Osteoblast (primary cell): ENCODE data around the gene USP3. TPM values are rescaled to one million over a fixed set of nuclear protein-coding genes. Genes with fewer than 3 reads are reported as not detected.

Experiments
- DNase-seq: peaks from one replicate; pipeline ENCODE4 v3.0.0; 2011; ENCODE audit warnings: low spot score, mixed read lengths; ENCODE audit not compliant: insufficient read length; ENCODE audit errors: missing footprints
- H2AFZ ChIP-seq: 2 replicates; pipeline ENCODE4 v1.6.0; 2011; ENCODE audit warnings: mild to moderate bottlenecking, low read length
- H3K27ac ChIP-seq: 2 replicates; pipeline ENCODE4 v1.5.1; 2011; ENCODE audit warnings: mild to moderate bottlenecking, low read depth, low read length, moderate library complexity
- H3K27me3 ChIP-seq: 2 replicates; pipeline ENCODE4 v1.6.0; 2012; ENCODE audit warnings: mild to moderate bottlenecking, control low read depth, inconsistent platforms, low read length, moderate library complexity; ENCODE audit not compliant: insufficient read depth
- H3K36me3 ChIP-seq: 2 replicates; pipeline ENCODE4 v1.5.1; 2011; ENCODE audit warnings: mild to moderate bottlenecking, low read length, control low read depth, moderate library complexity; ENCODE audit not compliant: insufficient read depth
- H3K4me1 ChIP-seq: 2 replicates; pipeline ENCODE4 v1.5.1; 2011; ENCODE audit warnings: mild to moderate bottlenecking, low read length, control low read depth, moderate library complexity; ENCODE audit not compliant: insufficient read depth
- H3K4me2 ChIP-seq: 2 replicates; pipeline ENCODE4 v1.6.0; 2011; ENCODE audit warnings: mild to moderate bottlenecking, low read length; ENCODE audit not compliant: insufficient read depth
- H3K4me3 ChIP-seq: fragments of 200-600 bp; sonication (generic); 3 replicates; pipeline ENCODE4 v1.5.1; 2012; ENCODE audit warnings: mild to moderate bottlenecking, low read length, inconsistent platforms; ENCODE audit not compliant: insufficient read depth
- H3K79me2 ChIP-seq: 2 replicates; pipeline ENCODE4 v1.6.0; 2012; ENCODE audit warnings: mild to moderate bottlenecking, low read length, control low read depth, inconsistent platforms; ENCODE audit not compliant: insufficient read depth
- H3K9me3 ChIP-seq: 2 replicates; pipeline ENCODE4 v1.5.1; 2011; ENCODE audit warnings: low read depth, low read length, control low read depth
- H4K20me1 ChIP-seq: 2 replicates; pipeline ENCODE4 v1.6.0; 2012; ENCODE audit warnings: mild to moderate bottlenecking, low read length, control low read depth; ENCODE audit not compliant: insufficient read depth
- total RNA-seq: library from RNA; depleted of rRNA; stranded (reverse); fragments of >200 nt; gene quantifications from 2 replicates; pipeline ENCODE4 v1.2.3, GENCODE V29; 2012
- TF ChIP-seq, protein P1 (sequence below): IDR thresholded peaks from 2 replicates; pipeline ENCODE4 v1.5.1; 2011; ENCODE audit warnings: mild to moderate bottlenecking, low read depth, low read length, moderate library complexity; ENCODE audit errors: extremely low read depth

USP3 gene
- total RNA-seq, 1 donor, result 60.1 TPM

DNA sequence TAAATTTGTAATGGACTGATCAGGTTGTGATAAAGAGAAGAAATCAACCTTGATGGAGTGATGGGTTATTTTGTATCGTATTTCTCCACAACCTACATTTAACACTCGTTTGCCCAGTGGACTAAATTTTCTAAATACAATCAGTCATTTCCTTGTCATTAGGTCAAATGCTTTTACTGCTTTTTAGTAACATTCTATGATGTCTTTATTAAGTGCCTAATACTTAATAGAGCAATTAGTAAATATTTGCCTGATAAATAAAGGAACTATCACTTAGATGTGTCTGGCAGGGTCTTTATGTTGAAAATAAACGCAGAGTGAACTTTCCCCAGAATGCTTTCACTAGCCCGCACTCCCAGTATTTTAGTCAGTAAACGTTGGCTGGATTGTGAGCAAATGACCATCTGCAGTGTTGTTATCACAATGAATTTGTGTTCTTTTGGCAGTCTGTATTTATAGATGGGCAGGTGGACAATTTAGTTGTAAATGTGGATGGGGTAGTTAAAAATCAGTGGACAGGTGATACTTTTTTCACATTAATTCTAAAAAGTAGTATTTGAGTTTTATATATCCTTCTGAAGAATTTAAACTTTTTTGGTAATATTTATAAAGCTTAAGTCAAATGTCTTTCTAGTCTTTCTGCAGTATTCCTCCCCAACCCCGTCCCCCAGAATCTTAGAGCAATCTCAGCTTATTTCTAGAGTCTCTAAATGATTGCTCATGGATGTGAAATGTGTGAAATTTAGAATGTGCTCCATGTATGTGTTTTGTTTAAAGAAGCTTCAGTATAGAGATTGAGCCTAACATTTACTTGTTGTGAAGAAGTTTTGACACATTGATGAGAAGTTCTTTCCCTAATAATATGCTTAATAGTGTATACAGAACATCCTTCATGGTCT, 4.9 kb downstream of the USP3 start:
- no peaks in the 10 kb centered on the region for H3K9me3 ChIP-seq
- H4K20me1 ChIP-seq, result peaks cover 29% of the 10 kb centered on the region
- H3K36me3 ChIP-seq, result no peaks in the 10 kb centered on the region
- TF ChIP-seq, protein P1, sequence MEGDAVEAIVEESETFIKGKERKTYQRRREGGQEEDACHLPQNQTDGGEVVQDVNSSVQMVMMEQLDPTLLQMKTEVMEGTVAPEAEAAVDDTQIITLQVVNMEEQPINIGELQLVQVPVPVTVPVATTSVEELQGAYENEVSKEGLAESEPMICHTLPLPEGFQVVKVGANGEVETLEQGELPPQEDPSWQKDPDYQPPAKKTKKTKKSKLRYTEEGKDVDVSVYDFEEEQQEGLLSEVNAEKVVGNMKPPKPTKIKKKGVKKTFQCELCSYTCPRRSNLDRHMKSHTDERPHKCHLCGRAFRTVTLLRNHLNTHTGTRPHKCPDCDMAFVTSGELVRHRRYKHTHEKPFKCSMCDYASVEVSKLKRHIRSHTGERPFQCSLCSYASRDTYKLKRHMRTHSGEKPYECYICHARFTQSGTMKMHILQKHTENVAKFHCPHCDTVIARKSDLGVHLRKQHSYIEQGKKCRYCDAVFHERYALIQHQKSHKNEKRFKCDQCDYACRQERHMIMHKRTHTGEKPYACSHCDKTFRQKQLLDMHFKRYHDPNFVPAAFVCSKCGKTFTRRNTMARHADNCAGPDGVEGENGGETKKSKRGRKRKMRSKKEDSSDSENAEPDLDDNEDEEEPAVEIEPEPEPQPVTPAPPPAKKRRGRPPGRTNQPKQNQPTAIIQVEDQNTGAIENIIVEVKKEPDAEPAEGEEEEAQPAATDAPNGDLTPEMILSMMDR, result no peak
- no peak for DNase-seq
- no peak overlapping the region for H2AFZ ChIP-seq
- peak overlapping the region; percentile 25 for H3K4me3 ChIP-seq
- peaks cover 95% of the 10 kb centered on the region for H3K79me2 ChIP-seq
- peak overlapping the region; percentile 73 for H3K4me2 ChIP-seq
- H3K27ac ChIP-seq, result peak overlapping the region; percentile 84
- peaks cover 49% of the 10 kb centered on the region for H3K4me1 ChIP-seq
- no peaks in the 10 kb centered on the region for H3K27me3 ChIP-seq

DNA sequence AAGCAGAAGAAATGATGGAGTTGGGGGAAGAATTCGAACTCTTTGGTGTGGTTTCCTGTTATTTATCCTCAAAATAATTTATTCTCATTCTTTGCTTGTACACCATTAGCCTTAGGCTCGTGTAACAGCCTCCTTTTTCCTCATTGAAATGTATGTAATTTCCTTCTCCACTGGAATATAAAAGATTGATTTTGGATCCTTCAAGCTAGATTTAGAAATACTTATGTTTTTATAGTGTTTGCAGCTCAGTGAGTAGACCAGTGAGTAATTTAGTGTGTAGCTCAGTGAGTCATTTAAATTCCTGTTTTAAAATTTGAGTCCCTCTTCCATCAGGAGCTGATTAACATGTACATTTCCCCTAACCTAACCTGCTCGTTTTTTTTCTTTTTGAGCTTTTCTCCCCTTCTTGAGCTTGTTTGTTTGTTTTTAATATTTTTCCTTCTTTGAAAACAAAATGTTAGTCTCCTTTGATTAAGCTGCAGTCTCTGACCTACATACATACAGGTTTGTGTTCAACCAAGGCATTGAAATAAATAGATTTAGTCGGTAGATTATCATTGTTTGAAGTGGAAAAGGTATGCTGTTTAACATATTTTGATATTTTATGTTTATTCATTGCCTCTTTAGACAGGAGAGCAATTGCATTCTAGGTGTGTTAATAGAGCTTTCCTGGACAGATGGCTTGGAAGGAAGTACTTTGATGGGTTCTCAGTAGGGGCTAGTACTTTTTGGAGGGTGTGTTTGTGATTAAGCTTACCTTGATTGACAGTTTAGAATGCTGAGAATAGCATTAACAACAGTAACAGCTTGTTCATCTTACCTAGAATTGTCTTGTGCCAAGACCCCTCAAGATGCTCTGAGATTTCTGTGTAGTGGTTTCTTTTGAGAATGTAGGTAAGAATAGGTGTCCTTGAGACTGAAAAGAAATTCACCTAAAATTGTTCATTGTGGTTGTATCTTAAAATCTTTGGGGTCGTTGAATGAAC, 5.9 kb downstream of the USP3 start:
- TF ChIP-seq, protein P1, result no peak
- Histone ChIP-seq H3K79me2 (peaks cover 98% of the 10 kb centered on the region), H3K27me3 (no peaks in the 10 kb centered on the region), H3K4me3 (peak overlapping the region; percentile 25), H3K9me3 (no peaks in the 10 kb centered on the region), H3K4me2 (peak overlapping the region; percentile 73), H2AFZ (no peak overlapping the region), H4K20me1 (peaks cover 33% of the 10 kb centered on the region), H3K27ac (peak overlapping the region; percentile 84), H3K36me3 (no peaks in the 10 kb centered on the region), H3K4me1 (peaks cover 59% of the 10 kb centered on the region)
- no peak for DNase-seq

DNA sequence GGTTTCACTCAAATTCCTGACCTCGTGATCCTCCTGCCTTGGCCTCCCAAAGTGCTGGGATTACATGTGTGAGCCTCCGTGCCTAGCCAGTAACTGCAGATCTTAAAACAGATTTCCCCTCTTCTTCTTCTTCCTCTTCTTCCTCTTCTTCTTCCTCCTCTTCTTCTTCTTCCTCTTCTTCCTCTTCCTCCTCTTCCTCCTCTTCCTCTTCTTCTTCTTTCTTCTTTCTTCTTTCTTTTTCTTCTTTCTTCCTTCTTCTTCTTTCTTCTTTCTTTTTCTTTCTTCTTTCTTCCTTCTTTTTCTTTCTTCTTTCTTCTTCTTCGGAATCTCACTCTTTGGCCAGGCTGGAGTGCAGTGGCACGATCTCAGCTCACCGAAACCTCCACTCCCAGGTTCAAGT, 7.8 kb downstream of the USP3 start:
- H3K9me3 ChIP-seq, result no peaks in the 10 kb centered on the region
- H3K4me1 ChIP-seq, result peaks cover 60% of the 10 kb centered on the region
- H3K36me3 ChIP-seq, result no peaks in the 10 kb centered on the region
- H2AFZ ChIP-seq, result no peak overlapping the region
- no peak overlapping the region for H3K4me3 ChIP-seq
- peaks cover 97% of the 10 kb centered on the region for H3K79me2 ChIP-seq
- TF ChIP-seq, protein P1, result no peak
- H4K20me1 ChIP-seq, result peaks cover 27% of the 10 kb centered on the region
- H3K27ac ChIP-seq, result no peak overlapping the region
- no peak for DNase-seq
- no peak overlapping the region for H3K4me2 ChIP-seq
- no peaks in the 10 kb centered on the region for H3K27me3 ChIP-seq
